Myometrial cell (primary cell): ENCODE data around the gene PRKAR2B. TPM values are rescaled to one million over a fixed set of nuclear protein-coding genes. Genes with fewer than 3 reads are reported as not detected.

Experiments
- total RNA-seq: library from RNA; depleted of rRNA; stranded (reverse); fragments of >200 nt; gene quantifications from 2 replicates; pipeline ENCODE4 v1.2.3, GENCODE V29; 2015

Gene PRKAR2B
- total RNA-seq: 10.1 and 10.8 TPM in 2 replicates

DNA sequence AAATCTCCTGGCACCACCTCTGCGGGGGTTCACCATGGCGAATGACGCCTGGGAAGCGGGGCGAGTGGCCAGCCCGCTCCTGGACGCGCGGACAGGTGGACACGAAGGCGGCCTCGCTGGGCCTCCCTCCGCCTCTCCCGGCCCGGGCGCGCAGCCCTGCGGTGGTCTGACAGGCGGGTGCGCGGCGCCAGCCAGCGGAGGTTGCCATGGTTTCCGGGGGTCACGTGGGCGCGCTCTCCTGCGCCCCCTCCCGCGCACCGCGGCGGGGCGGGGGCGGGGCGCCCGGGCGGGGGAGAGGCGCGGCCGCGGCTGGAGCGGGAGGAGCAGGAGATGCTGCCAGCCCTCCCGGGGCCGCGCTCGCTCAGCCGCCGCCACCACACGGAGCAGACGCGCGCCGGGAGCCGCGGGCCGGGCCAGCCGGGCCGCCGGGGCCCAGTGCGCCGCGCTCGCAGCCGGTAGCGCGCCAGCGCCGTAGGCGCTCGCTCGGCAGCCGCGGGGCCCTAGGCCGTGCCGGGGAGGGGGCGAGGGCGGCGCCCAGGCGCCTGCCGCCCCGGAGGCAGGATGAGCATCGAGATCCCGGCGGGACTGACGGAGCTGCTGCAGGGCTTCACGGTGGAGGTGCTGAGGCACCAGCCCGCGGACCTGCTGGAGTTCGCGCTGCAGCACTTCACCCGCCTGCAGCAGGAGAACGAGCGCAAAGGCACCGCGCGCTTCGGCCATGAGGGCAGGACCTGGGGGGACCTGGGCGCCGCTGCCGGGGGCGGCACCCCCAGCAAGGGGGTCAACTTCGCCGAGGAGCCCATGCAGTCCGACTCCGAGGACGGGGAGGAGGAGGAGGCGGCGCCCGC is at the start of gene PRKAR2B:
TSS of gene PRKAR2B (plus strand) at position 359 of the 848 bp plus-strand sequence. CDS start at position 562, 203 bp downstream.

DNA sequence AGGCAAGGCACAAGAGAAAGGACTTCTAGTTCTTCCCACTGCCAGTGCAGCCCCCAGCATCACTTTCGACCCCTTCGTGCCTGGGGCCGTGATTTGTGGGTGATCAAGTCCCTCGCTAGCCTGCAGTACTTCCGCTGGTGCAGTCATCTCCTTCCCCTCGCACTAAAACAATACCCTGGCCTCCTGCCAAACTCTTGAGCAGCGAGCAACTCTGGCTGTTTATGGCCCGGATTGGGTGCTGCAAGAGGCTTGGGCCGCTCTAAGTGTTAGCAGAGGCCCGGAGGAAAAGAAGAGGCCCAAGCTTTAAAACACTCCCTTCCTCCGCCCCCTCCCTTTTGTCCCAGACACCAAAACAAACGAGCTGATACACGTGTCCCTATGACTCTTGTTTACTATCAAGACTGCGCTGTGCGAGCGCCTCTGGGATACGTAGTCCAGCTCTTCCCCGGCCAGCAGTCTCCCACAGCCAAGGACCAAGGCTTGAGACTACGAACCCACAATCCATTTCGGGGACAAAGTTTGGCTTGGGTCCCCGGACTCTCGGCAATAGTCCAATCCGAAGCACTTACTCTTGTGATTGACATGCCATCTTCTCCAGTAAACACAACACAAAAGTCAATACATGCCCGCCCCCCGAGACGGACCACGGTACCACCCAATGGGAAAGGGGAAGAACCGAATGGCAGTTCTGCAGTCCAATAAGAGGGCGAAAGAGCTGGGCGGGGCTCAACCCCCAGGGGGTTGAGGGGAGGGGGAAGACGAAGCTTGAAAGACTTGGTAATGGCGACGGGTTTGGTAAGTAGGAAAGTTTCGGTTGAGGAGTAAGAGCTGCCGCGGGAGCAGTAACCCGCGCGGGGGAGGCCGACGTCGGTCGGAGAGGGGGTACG is 124.0 kb downstream of the PRKAR2B start, which contains the start of gene HBP1:
TSS of gene HBP1 (plus strand) at position 771 of the 887 bp plus-strand sequence. CDS start 10,891 bp downstream, outside the sequence.

Other genes starting within 250 kb of the PRKAR2B start
- gene PIK3CG, start 179.4 kb upstream of the PRKAR2B start, total RNA-seq: under 0.01 TPM in 1 of 2 replicates, not detected in the other
- gene HBP1, start 124.3 kb downstream of the PRKAR2B start, total RNA-seq: 40.4 and 45.2 TPM in 2 replicates